IMR-90 (cell line): ENCODE measurements around the gene SMARCA4. TPM values are rescaled to one million over a fixed set of nuclear protein-coding genes. Genes with fewer than 3 reads are reported as not detected.

Experiments used
- ATAC-seq: fragments of 200-7000 bp; cut with Tn5 transposase; 2 replicates; pipeline ENCODE4 v1.9.1; 2020; ENCODE audit warnings: low read depth, mild to moderate bottlenecking, moderate library complexity
- BruUV-seq: library from RNA; stranded (reverse); fragments of 400-500 nt; replicated peaks from 2 replicates; lab custom pipeline; 2021; lab: Mats Ljungman, UMichigan
- CTCF ChIA-PET: fragments of 300-600 bp; formaldehyde crosslinking; extraction: SDS; loops from one replicate; lab custom pipeline; 2021; ENCODE audit warnings: antibody characterized with exemption; lab: Yijun Ruan, JAX
- POLR2A ChIA-PET: fragments of 300-600 bp; sonication (Branson Sonifier 250); formaldehyde crosslinking; loops from one replicate; lab custom pipeline; 2022; ENCODE audit warnings: antibody characterized with exemption; ENCODE audit not compliant: unreplicated experiment; lab: Charles Lee
- DNase-seq: peaks from one replicate; pipeline ENCODE4 v3.0.0; 2013
- H2AFZ ChIP-seq: replicated peaks from 2 replicates; pipeline ENCODE3; 2013; ENCODE audit warnings: low read length, mild to moderate bottlenecking; ENCODE audit not compliant: poor library complexity
- H2AK5ac ChIP-seq: 2 replicates; pipeline ENCODE4 v1.6.1; 2013; ENCODE audit warnings: low read depth, low read length, inconsistent platforms
- H2AK9ac ChIP-seq: replicated peaks from 2 replicates; pipeline ENCODE3; 2013; ENCODE audit warnings: mild to moderate bottlenecking, low read depth, low read length, moderate library complexity; ENCODE audit not compliant: poor library complexity
- H2BK120ac ChIP-seq: 2 replicates; pipeline ENCODE4 v1.6.1; 2013; ENCODE audit warnings: low read depth, low read length, inconsistent platforms
- H2BK15ac ChIP-seq: 3 replicates; pipeline ENCODE4 v1.6.1; 2013; ENCODE audit warnings: low read depth, low read length, inconsistent platforms
- H2BK20ac ChIP-seq: 2 replicates; pipeline ENCODE4 v1.6.1; 2013; ENCODE audit warnings: low read depth, mild to moderate bottlenecking, inconsistent platforms, low read length, moderate library complexity
- H2BK5ac ChIP-seq: 2 replicates; pipeline ENCODE4 v1.6.1; 2013; ENCODE audit warnings: mild to moderate bottlenecking, low read depth, low read length, inconsistent platforms; ENCODE audit not compliant: poor library complexity, severe bottlenecking
- H3K14ac ChIP-seq: replicated peaks from 2 replicates; pipeline ENCODE4 v1.6.1; 2013; ENCODE audit warnings: low read depth, low read length, inconsistent platforms
- H3K18ac ChIP-seq: 2 replicates; pipeline ENCODE4 v1.6.1; 2013; ENCODE audit warnings: low read depth, low read length, control low read depth
- H3K23ac ChIP-seq: 2 replicates; pipeline ENCODE4 v1.6.1; 2013; ENCODE audit warnings: low read depth, low read length, inconsistent platforms
- H3K27ac ChIP-seq: 2 replicates; pipeline ENCODE4 v1.5.1; 2013; ENCODE audit warnings: mild to moderate bottlenecking, control low read depth, low read length; ENCODE audit not compliant: insufficient read depth
- H3K27me3 ChIP-seq: 2 replicates; pipeline ENCODE4 v1.6.1; 2013; ENCODE audit warnings: low read length; ENCODE audit not compliant: control insufficient read depth, insufficient read depth
- H3K36me3 ChIP-seq: 2 replicates; pipeline ENCODE4 v1.6.1; 2013; ENCODE audit warnings: low read length, mixed read lengths; ENCODE audit not compliant: control insufficient read depth, insufficient read depth
- H3K4ac ChIP-seq: 2 replicates; pipeline ENCODE4 v1.6.1; 2013; ENCODE audit warnings: low read depth, low read length, inconsistent platforms
- H3K4me1 ChIP-seq: 2 replicates; pipeline ENCODE4 v1.6.1; 2013; ENCODE audit warnings: low read length, mixed read lengths; ENCODE audit not compliant: control insufficient read depth, insufficient read depth
- H3K4me2 ChIP-seq: 2 replicates; pipeline ENCODE4 v1.6.1; 2013; ENCODE audit warnings: low read depth, mild to moderate bottlenecking, control low read depth, low read length, moderate library complexity
- H3K4me3 ChIP-seq: 2 replicates; pipeline ENCODE4 v1.5.1; 2013; ENCODE audit warnings: low read depth, mild to moderate bottlenecking, control low read depth, low read length, moderate library complexity; ENCODE audit not compliant: insufficient read depth
- H3K56ac ChIP-seq: 2 replicates; pipeline ENCODE4 v1.6.1; 2013; ENCODE audit warnings: low read length, inconsistent platforms; ENCODE audit not compliant: insufficient read depth; ENCODE audit errors: extremely low read depth
- H3K79me1 ChIP-seq, 2 experiments: 2 replicates each; pipeline ENCODE4 v1.6.1; 2013; ENCODE audit warnings: low read length in 2 of 2, inconsistent platforms in 1 of 2, low read depth in 1 of 2
- H3K9ac ChIP-seq: 2 replicates; pipeline ENCODE4 v1.6.1; 2013; ENCODE audit warnings: low read depth, low read length, control low read depth
- H3K9me1 ChIP-seq: 2 replicates; pipeline ENCODE4 v1.6.1; 2013; ENCODE audit warnings: low read length, inconsistent platforms; ENCODE audit not compliant: insufficient read depth
- H3K9me3 ChIP-seq: 2 replicates; pipeline ENCODE4 v1.6.1; 2013; ENCODE audit warnings: low read length; ENCODE audit not compliant: control insufficient read depth, insufficient read depth
- H4K20me1 ChIP-seq: 2 replicates; pipeline ENCODE4 v1.6.1; 2013; ENCODE audit warnings: low read length, inconsistent platforms; ENCODE audit not compliant: insufficient read depth
- H4K5ac ChIP-seq: 2 replicates; pipeline ENCODE4 v1.6.1; 2013; ENCODE audit warnings: mild to moderate bottlenecking, low read depth, low read length, control low read depth
- H4K8ac ChIP-seq, 2 experiments: 2 replicates each; pipeline ENCODE4 v1.6.1; 2013; ENCODE audit warnings: low read depth in 2 of 2, low read length in 2 of 2, control low read depth in 1 of 2, inconsistent platforms in 1 of 2
- H4K91ac ChIP-seq: 2 replicates; pipeline ENCODE4 v1.6.1; 2013; ENCODE audit warnings: low read depth, low read length, inconsistent platforms; ENCODE audit not compliant: insufficient read depth
- BHLHE40 ChIP-seq: fragments of 150-350 bp; IDR thresholded peaks from 2 replicates; pipeline ENCODE4 v1.6.1; 2016; ENCODE audit warnings: mild to moderate bottlenecking, low read depth, low read length
- CEBPB ChIP-seq: IDR thresholded peaks from 2 replicates; pipeline ENCODE4 v1.6.1; 2012; ENCODE audit warnings: low read depth, low read length, improper control_type of control experiment
- CHD1 ChIP-seq: IDR thresholded peaks from 2 replicates; pipeline ENCODE4 v1.6.1; 2012; ENCODE audit warnings: low read depth, low read length, improper control_type of control experiment
- CTCF ChIP-seq: conservative IDR thresholded peaks from 2 replicates; pipeline ENCODE4 v1.5.1; 2012; ENCODE audit warnings: mild to moderate bottlenecking, low read depth, low read length, improper control_type of control experiment
- FOS ChIP-seq: fragments of 150-350 bp; IDR thresholded peaks from 2 replicates; pipeline ENCODE4 v1.6.1; 2016; ENCODE audit warnings: low read depth, low read length
- MXI1 ChIP-seq: IDR thresholded peaks from 2 replicates; pipeline ENCODE4 v1.6.1; 2012; ENCODE audit warnings: low read depth, mild to moderate bottlenecking, low read length, moderate library complexity, borderline replicate concordance
- POLR2A ChIP-seq: IDR thresholded peaks from 2 replicates; pipeline ENCODE4 v1.6.1; 2012; ENCODE audit warnings: mild to moderate bottlenecking, low read depth, low read length
- RCOR1 ChIP-seq: IDR thresholded peaks from 2 replicates; pipeline ENCODE4 v1.6.1; 2012; ENCODE audit warnings: mild to moderate bottlenecking, low read length, improper control_type of control experiment; ENCODE audit not compliant: insufficient replicate concordance
- WGBS, 2 experiments: methylation state at CpG; one replicate each; pipeline versions ENCODE4 v1.1.5 to v1.1.7; 2013; ENCODE audit warnings: missing lambda C conversion rate in 2 of 2; ENCODE audit not compliant: insufficient read length in 1 of 2; ENCODE audit errors: extremely low coverage in 2 of 2; 5-methylcytosine and 5-hydroxymethylcytosine counted together
- dilution Hi-C: fragments of 300-500 bp; cut with HindIII; formaldehyde crosslinking; loops from one replicate; pipeline ENCODE4 v1.14.3; 2018; ENCODE audit warnings: low sequenced_read_pairs; ENCODE audit not compliant: unreplicated experiment
- in situ Hi-C: fragments of 300-500 bp; cut with MboI; formaldehyde crosslinking; loops from 3 replicates; pipeline ENCODE4 v1.14.3; 2019; ENCODE audit warnings: low sequenced_read_pairs, inconsistent platforms, mixed read lengths
- intact Hi-C: fragments of 100-400 bp; cut with micrococcal nuclease; formaldehyde crosslinking; loops from 2 replicates; pipeline ENCODE4 v1.10.0; 2022
- polyA plus RNA-seq, 3 experiments: library from polyadenylated mRNA; depleted of rRNA; stranded (reverse); fragments of >200 nt; gene quantifications; 2 replicates each; pipeline ENCODE4 v1.2.3, GENCODE V29; 2012; ENCODE audit warnings: low replicate concordance in 1 of 3
- total RNA-seq: library from RNA; depleted of rRNA; stranded (reverse); fragments of >200 nt; gene quantifications from 2 replicates; pipeline ENCODE4 v1.2.3, GENCODE V29; 2012
- TF ChIP-seq, protein P1 (sequence below): fragments of 150-350 bp; IDR thresholded peaks from 2 replicates; pipeline ENCODE4 v1.6.1; 2016; ENCODE audit warnings: low read depth, mild to moderate bottlenecking, low read length, moderate library complexity, borderline replicate concordance

The SMARCA4 gene
- total and polyA plus RNA-seq, 2 of the 4 experiments (the other 2 are of a cell fraction) = 41.4 to 85.6 TPM

- H2AFZ ChIP-seq = no peak overlapping the region
- H3K36me3 ChIP-seq = peaks cover 62% of the 10 kb centered on the region
- peaks cover 6% of the 10 kb centered on the region for H3K9me1 ChIP-seq
- no peak overlapping the region for H2BK120ac ChIP-seq
- no peak overlapping the region for H3K56ac ChIP-seq
- H3K9ac ChIP-seq = no peak overlapping the region
- H3K4me2 ChIP-seq = no peak overlapping the region
- no peak overlapping the region for H3K18ac ChIP-seq
- CTCF ChIA-PET = no interaction called here
- no peaks in the 10 kb centered on the region for H3K27me3 ChIP-seq
- 0 out of 2 replicates have a peak, but pooled peaks cover 5% of the 10 kb centered on the region for H4K20me1 ChIP-seq
- ATAC-seq (no peak), DNase-seq (no peak)
- no peak overlapping the region for H4K91ac ChIP-seq
- no peak overlapping the region for H4K5ac ChIP-seq
- in situ Hi-C loops = no loop called here
- peaks cover 5% of the 10 kb centered on the region for H3K4me1 ChIP-seq
- H3K27ac ChIP-seq = no peak overlapping the region
- H3K23ac ChIP-seq = no peak overlapping the region
- POLR2A ChIA-PET = no interaction called here
- no peak overlapping the region for H3K4me3 ChIP-seq
- H4K8ac ChIP-seq = no peak overlapping the region
- dilution Hi-C loops = no loop called here
- H3K14ac ChIP-seq = no peak overlapping the region
- BruUV-seq = TSS peak; percentile 46
- no peak overlapping the region for H2BK5ac ChIP-seq
- intact Hi-C loops = no loop called here
- peaks cover 10 to 17% of the 10 kb centered on the region in 2 experiments for H3K79me1 ChIP-seq
- H2AK5ac ChIP-seq = no peak overlapping the region
- H3K9me3 ChIP-seq = no peaks in the 10 kb centered on the region
- no peak overlapping the region for H2AK9ac ChIP-seq
- TF ChIP-seq CHD1 (no peak), RCOR1 (no peak), CEBPB (no peak), CTCF (no peak), BHLHE40 (no peak), POLR2A (no peak), FOS (no peak), MXI1 (no peak)
- TF ChIP-seq, protein P1, sequence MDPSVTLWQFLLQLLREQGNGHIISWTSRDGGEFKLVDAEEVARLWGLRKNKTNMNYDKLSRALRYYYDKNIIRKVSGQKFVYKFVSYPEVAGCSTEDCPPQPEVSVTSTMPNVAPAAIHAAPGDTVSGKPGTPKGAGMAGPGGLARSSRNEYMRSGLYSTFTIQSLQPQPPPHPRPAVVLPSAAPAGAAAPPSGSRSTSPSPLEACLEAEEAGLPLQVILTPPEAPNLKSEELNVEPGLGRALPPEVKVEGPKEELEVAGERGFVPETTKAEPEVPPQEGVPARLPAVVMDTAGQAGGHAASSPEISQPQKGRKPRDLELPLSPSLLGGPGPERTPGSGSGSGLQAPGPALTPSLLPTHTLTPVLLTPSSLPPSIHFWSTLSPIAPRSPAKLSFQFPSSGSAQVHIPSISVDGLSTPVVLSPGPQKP = no peak
- no peak overlapping the region for H2BK20ac ChIP-seq
- H2BK15ac ChIP-seq = no peak overlapping the region
- WGBS, 2 experiments = no CpG with 5 or more reads among the region's 13 CpGs
- no peak overlapping the region for H3K4ac ChIP-seq
Measured at GRCh38 chr19:10922638-10923014, 38.2 kb upstream of the SMARCA4 start.
